Measurements from ENCODE around the gene SIPA1L2. TPM values are rescaled to one million over a fixed set of nuclear protein-coding genes. Genes with fewer than 3 reads are reported as not detected.

Gene SIPA1L2
- total and polyA plus RNA-seq, 4 donors: 21.2 to 52.8 (median 39.9) TPM

GRCh38 chr1:232586679-232587078, 43.3 kb downstream of the SIPA1L2 start:
- no peak overlapping the region for H3K27ac ChIP-seq (ENCODE audit: low read depth, low read length)
- peaks cover 3% of the 10 kb centered on the region for H3K36me3 ChIP-seq (ENCODE audit: control insufficient read depth, insufficient read depth, low read length)
- WGBS (ENCODE audit: insufficient coverage): 57% methylated on average over 1 of the region's 3 CpGs
- H3K4me1 ChIP-seq (ENCODE audit: control insufficient read depth, insufficient read depth, low read length): no peaks in the 10 kb centered on the region
- no peaks in the 10 kb centered on the region for H3K27me3 ChIP-seq (ENCODE audit: control insufficient read depth, insufficient read depth, low read length)
- DNase-seq (ENCODE audit: low read depth in 4 of 6, low spot score in 6 of 6): no peak
- no peaks in the 10 kb centered on the region for H3K9me3 ChIP-seq (ENCODE audit: control insufficient read depth, insufficient read depth, low read length)
- H3K4me3 ChIP-seq (ENCODE audit: low read depth, low read length): no peak overlapping the region

GRCh38 chr1:232585486-232585885, 44.4 kb downstream of the SIPA1L2 start:
- Histone ChIP-seq H3K9me3 (ENCODE audit: control insufficient read depth, insufficient read depth, low read length) (no peaks in the 10 kb centered on the region), H3K27ac (ENCODE audit: low read depth, low read length) (no peak overlapping the region), H3K36me3 (ENCODE audit: control insufficient read depth, insufficient read depth, low read length) (no peaks in the 10 kb centered on the region), H3K27me3 (ENCODE audit: control insufficient read depth, insufficient read depth, low read length) (no peaks in the 10 kb centered on the region), H3K4me1 (ENCODE audit: control insufficient read depth, insufficient read depth, low read length) (peaks cover 3% of the 10 kb centered on the region), H3K4me3 (ENCODE audit: low read depth, low read length) (no peak overlapping the region)
- DNase-seq (ENCODE audit: low read depth in 4 of 6, low spot score in 6 of 6): peak in 1 of 6 donors; percentile 39

GRCh38 chr1:232581932-232582331, 48.0 kb downstream of the SIPA1L2 start:
- no peaks in the 10 kb centered on the region for H3K27me3 ChIP-seq (ENCODE audit: control insufficient read depth, insufficient read depth, low read length)
- no peaks in the 10 kb centered on the region for H3K36me3 ChIP-seq (ENCODE audit: control insufficient read depth, insufficient read depth, low read length)
- H3K27ac ChIP-seq (ENCODE audit: low read depth, low read length): no peak overlapping the region
- no peak for DNase-seq (ENCODE audit: low read depth in 4 of 6, low spot score in 6 of 6)
- WGBS (ENCODE audit: insufficient coverage): no CpG with 5 or more reads among the region's 1 CpG
- no peaks in the 10 kb centered on the region for H3K9me3 ChIP-seq (ENCODE audit: control insufficient read depth, insufficient read depth, low read length)
- H3K4me1 ChIP-seq (ENCODE audit: control insufficient read depth, insufficient read depth, low read length): peaks cover 3% of the 10 kb centered on the region
- H3K4me3 ChIP-seq (ENCODE audit: low read depth, low read length): no peak overlapping the region

Other genes starting within 250 kb of the SIPA1L2 start
- 1 to 10 TPM; 4.9 to 5.2 TPM for gene MAP10, start 175.3 kb upstream of the SIPA1L2 start, total RNA-seq
- 1 to 10 TPM; 3.5 to 4.6 TPM for gene MAP10, start 175.3 kb upstream of the SIPA1L2 start, polyA plus RNA-seq (ENCODE audit: insufficient read length in 2 of 2)